GM12874 (cell line): ENCODE measurements around the gene TMEM255B.

Experiments used
- TF ChIP-seq, protein P1 (sequence below): IDR thresholded peaks from 2 replicates; pipeline ENCODE4 v1.5.1; 2011; ENCODE audit warnings: low read depth, mild to moderate bottlenecking, control low read depth, low read length, moderate library complexity; ENCODE audit not compliant: insufficient read depth

The TMEM255B gene

DNA sequence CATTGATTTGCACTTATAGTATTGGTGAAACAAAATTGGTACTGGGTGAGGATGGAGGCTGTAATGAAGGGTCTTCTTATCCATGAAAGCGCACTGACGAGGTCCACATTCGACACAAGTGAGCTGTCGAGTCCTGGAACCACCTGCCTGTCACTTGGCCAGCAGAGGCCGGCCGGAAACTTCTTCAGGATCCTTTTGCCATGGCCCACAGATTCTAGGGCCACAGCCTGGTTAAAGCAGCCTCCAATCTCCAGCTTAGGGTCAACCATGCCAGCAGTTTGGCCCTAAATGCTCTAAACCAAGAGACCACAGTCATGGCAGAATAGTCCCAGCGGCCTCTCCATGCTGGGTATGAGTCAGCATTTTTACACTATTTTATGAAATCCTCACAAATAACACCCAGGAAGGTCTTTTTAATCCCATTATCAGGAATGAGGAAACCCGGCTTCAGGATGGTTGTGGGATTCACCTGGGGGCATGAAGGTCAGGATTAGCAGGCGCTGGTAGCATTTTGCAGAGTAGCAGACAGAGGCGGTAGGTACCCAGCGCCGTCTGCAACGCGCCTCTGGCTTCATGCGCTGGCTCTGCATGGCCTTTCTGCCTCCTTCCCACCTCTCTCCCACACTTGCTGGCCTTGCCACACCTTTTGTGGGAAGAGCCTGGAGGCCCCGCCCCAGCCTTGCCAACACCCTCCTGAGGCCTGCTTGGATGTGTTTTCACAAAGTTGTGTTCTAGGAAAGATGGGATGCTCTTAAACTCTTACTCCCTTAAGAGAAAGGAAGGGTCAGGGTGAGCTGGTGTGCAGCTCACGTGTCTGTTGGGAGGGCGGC, 89.6 kb downstream of the TMEM255B start:
- TF ChIP-seq, protein P1, sequence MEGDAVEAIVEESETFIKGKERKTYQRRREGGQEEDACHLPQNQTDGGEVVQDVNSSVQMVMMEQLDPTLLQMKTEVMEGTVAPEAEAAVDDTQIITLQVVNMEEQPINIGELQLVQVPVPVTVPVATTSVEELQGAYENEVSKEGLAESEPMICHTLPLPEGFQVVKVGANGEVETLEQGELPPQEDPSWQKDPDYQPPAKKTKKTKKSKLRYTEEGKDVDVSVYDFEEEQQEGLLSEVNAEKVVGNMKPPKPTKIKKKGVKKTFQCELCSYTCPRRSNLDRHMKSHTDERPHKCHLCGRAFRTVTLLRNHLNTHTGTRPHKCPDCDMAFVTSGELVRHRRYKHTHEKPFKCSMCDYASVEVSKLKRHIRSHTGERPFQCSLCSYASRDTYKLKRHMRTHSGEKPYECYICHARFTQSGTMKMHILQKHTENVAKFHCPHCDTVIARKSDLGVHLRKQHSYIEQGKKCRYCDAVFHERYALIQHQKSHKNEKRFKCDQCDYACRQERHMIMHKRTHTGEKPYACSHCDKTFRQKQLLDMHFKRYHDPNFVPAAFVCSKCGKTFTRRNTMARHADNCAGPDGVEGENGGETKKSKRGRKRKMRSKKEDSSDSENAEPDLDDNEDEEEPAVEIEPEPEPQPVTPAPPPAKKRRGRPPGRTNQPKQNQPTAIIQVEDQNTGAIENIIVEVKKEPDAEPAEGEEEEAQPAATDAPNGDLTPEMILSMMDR: no peak

DNA sequence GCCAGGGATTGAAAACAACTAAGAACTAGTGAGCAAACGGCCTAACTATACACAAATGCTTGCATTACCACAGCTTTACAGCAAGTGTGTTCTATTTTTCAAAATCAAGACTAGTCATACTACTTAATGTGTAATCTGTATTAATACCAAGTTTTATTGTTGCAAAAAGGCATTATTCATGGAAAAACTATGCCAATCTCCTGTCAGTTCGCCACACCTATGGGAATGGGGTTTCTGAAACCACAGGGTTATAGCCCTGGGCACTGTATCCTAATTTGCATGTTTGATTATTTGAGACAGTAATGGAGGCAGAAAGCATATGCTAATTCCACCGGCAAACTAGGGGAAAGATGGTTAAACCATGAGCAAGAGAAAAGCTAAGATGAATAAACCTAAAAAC, 90.5 kb downstream of the TMEM255B start:
- TF ChIP-seq, protein P1: no peak

DNA sequence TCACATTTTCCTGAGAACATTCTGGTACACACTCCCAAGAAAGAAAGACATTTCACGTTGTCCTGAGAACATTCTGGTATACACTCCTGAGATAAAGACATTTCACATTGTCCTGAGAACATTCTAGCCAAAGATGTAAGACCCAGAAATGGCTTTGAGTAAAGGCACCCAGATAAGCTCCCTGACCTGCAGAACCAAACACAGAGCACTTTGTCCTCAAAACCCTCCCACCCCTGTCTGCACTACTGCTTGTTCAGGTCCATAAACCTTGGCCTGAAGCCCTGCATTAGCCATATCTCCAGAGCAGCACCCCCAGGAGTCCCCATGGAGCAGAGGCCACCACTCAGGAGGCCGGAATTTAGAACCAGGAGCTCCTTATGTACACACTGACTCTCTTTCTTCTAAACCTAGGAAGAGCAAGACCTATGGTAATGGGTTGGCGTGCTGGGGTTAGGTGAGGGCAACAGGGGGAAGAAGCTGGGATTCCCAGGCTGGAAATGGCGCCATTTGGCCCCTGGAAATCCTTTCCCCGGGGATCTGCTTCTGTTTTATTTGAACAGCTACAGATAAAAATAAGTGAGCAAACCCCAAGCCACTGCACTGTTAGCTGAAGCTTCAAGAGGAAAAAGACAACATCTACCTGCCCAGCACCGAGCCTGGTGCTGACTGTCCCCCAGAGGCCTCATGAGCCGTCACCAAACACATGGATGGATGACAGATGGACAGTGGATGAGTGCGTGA, 91.1 kb downstream of the TMEM255B start:
- TF ChIP-seq, protein P1: no peak

DNA sequence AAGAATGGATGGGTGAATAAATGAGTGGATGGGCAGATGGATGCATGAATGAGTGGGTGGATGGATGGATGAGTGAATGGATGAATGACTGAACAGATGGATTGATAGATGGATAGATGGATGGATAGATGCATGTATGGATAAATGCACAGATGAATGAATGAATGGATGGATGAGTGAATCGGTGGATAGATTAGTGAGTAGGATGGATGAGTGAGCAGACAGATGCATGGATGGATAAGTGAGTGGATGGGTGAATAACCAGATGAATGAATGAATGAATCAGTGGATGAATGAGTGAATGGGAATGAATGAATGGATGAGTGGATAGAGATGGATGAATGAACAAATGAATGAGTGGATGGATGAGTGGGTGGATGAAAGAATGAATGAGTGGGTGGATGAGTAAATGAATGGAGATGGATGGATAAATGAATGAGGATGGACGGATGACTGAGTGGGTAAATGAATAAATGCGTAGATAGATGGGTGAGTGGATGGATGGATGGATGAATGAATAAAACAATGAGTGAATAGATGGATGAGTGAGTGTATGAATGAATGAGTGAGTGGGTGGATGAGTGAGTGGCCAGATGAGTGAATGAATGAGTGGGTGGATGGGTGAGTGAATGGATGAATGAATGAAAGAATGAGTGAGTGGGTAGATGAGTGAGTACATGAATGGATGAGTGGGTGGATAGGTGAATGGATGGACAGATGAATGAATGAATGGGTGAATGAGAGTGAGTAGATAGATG, 91.9 kb downstream of the TMEM255B start:
- TF ChIP-seq, protein P1: no peak

DNA sequence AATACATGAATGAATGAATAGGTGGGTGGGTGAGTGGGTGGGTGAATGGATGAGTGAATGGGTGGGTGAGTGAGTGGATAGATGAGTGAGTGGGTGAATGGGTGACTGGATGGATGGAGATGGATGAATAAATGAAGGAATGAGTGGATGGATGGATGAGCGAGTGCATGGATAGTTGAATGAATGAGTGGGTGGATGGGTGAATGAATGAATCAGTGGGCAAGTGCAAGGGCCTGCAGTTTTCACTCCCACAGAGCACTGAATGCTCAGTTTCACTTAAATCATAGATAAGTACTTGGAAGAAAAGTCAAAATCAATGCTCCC, 92.4 kb downstream of the TMEM255B start:
- TF ChIP-seq, protein P1: no peak

DNA sequence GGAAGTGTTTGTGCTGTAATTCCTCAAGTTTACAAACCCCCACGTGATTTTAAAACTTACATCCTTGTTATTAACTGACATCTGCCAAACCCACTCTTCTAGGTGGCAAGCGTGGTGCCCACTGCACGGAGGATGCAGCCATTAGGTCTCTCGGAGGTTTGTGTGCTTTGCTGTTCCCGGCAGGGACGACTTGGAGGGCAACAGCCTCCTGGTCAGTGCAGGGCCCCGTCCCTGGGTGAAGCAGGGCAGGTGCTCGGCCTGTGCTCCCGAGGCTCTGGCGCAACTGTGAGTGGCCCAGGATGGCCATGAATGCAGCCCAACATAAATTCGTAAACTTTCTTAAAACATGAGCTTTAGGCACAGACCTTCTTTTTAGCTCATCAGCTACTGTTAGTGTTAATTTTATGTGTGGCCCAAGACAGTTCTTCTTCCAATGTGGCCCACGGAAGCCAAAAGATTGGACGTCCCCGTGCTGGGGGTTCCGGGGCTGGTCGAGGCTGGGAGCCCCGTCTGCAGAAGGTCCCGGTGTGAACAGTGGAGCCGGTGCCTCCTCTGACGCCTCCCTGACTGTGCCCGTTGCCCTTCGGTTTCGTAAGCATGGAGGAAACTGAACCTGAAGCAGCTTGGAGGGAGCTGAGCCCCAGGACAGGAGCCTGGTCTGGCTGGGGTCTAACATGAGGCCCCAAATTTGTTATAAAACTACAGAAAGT, 93.0 kb downstream of the TMEM255B start:
- TF ChIP-seq, protein P1: no peak
